Measurements from ENCODE around the gene DAGLB. TPM values are rescaled to one million over a fixed set of nuclear protein-coding genes. Genes with fewer than 3 reads are reported as not detected.
A peak's percentile ranks its signal among the peaks of the same experiment; 100 is the strongest.

DAGLB gene
- total RNA-seq, 1 experiment from 2014 or later = 24.1 TPM

DNA sequence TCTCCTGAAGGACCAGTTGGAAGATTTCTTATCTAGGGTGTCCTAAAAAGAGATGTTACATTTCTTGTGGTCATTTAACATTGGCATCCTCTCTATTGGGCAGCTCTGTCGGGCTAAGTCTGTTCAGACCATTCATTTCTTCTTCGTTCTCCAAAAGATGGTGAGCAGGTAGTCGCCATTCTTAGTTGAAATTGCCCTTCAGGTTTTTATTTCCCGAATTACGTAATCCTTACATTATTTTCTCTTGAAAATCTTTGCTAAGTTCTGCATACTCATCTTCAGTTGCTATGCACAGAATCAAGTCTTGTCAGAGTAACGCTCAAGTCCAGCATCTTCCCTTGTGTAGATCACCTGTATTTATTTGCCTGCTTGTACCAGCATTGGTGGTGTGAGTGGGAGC is 53.6 kb downstream of the DAGLB start:
- Histone ChIP-seq H3K4me3 (ENCODE audit: low read depth, low read length, poor library complexity, severe bottlenecking) (no peak overlapping the region), H3K27me3 (replicated peaks; ENCODE audit: insufficient read depth, low read depth, low read length, poor library complexity) (no peaks in the 10 kb centered on the region), H3K4me1 (ENCODE audit: insufficient read depth, low read length, poor library complexity, severe bottlenecking) (no peaks in the 10 kb centered on the region), H3K9me3 (ENCODE audit: low read depth, low read length, poor library complexity, severe bottlenecking) (no peaks in the 10 kb centered on the region), H3K27ac (ENCODE audit: low read depth, low read length, poor library complexity, severe bottlenecking) (no peak overlapping the region), H3K36me3 (ENCODE audit: insufficient read depth, low read length, poor library complexity, severe bottlenecking) (peaks cover 18% of the 10 kb centered on the region)
- BruUV-seq (replicated peaks) = no TSS peak
- POLR2A ChIA-PET (ENCODE audit: low non-redundant PET) = interaction anchor here (0.5 kb wide), 1 partner anchor 13 kb away, joined by 3 read pairs; no protein-coding TSS in a partner anchor
- TF ChIP-seq EZH2 (IDR thresholded peaks at IDR 0.05; ENCODE audit: borderline replicate concordance, low read depth, low read length, poor library complexity, severe bottlenecking) = no peak
- TF ChIP-seq, protein P1, sequence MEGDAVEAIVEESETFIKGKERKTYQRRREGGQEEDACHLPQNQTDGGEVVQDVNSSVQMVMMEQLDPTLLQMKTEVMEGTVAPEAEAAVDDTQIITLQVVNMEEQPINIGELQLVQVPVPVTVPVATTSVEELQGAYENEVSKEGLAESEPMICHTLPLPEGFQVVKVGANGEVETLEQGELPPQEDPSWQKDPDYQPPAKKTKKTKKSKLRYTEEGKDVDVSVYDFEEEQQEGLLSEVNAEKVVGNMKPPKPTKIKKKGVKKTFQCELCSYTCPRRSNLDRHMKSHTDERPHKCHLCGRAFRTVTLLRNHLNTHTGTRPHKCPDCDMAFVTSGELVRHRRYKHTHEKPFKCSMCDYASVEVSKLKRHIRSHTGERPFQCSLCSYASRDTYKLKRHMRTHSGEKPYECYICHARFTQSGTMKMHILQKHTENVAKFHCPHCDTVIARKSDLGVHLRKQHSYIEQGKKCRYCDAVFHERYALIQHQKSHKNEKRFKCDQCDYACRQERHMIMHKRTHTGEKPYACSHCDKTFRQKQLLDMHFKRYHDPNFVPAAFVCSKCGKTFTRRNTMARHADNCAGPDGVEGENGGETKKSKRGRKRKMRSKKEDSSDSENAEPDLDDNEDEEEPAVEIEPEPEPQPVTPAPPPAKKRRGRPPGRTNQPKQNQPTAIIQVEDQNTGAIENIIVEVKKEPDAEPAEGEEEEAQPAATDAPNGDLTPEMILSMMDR (conservative IDR thresholded peaks at IDR 0.05; ENCODE audit: low read depth, low read length) = no peak
- intact Hi-C loops (cut with micrococcal nuclease; ENCODE audit: unreplicated experiment) = no loop called here
- CTCF ChIA-PET = no interaction called here
- DNase-seq (ENCODE audit: low spot score) = no peak

- Histone ChIP-seq H3K27me3 (replicated peaks; ENCODE audit: insufficient read depth, low read depth, low read length, poor library complexity) (no peaks in the 10 kb centered on the region), H3K36me3 (ENCODE audit: insufficient read depth, low read length, poor library complexity, severe bottlenecking) (peaks cover 19% of the 10 kb centered on the region), H3K4me1 (ENCODE audit: insufficient read depth, low read length, poor library complexity, severe bottlenecking) (no peaks in the 10 kb centered on the region), H3K27ac (ENCODE audit: low read depth, low read length, poor library complexity, severe bottlenecking) (peak overlapping the region; percentile 20), H3K9me3 (ENCODE audit: low read depth, low read length, poor library complexity, severe bottlenecking) (no peaks in the 10 kb centered on the region), H3K4me3 (ENCODE audit: low read depth, low read length, poor library complexity, severe bottlenecking) (no peak overlapping the region)
- intact Hi-C loops (cut with micrococcal nuclease; ENCODE audit: unreplicated experiment) = no loop called here
- no peak for TF ChIP-seq EZH2 (IDR thresholded peaks at IDR 0.05; ENCODE audit: borderline replicate concordance, low read depth, low read length, poor library complexity, severe bottlenecking)
- TF ChIP-seq, protein P1 (conservative IDR thresholded peaks at IDR 0.05; ENCODE audit: low read depth, low read length) = no peak
- ChIA-PET POLR2A (ENCODE audit: low non-redundant PET) (interaction anchor here (0.5 kb wide), 1 partner anchor 14 kb away, joined by 3 read pairs; no protein-coding TSS in a partner anchor), CTCF (no interaction called here)
- no TSS peak for BruUV-seq (replicated peaks)
- DNase-seq (ENCODE audit: low spot score) = no peak
Observed at GRCh38 chr7:6393667-6394056, 54.1 kb downstream of the DAGLB start.

GRCh38 chr7:6392712-6393666 is 54.8 kb downstream of the DAGLB start:
- DNase-seq (ENCODE audit: low spot score) = no peak
- H3K36me3 ChIP-seq (ENCODE audit: insufficient read depth, low read length, poor library complexity, severe bottlenecking) = peaks cover 26% of the 10 kb centered on the region
- peak overlapping the region; percentile 20 for H3K27ac ChIP-seq (ENCODE audit: low read depth, low read length, poor library complexity, severe bottlenecking)
- no peaks in the 10 kb centered on the region for H3K9me3 ChIP-seq (ENCODE audit: low read depth, low read length, poor library complexity, severe bottlenecking)
- ChIA-PET POLR2A (ENCODE audit: low non-redundant PET) (no interaction called here), CTCF (no interaction called here)
- H3K4me3 ChIP-seq (ENCODE audit: low read depth, low read length, poor library complexity, severe bottlenecking) = no peak overlapping the region
- intact Hi-C loops (cut with micrococcal nuclease; ENCODE audit: unreplicated experiment) = no loop called here
- no peaks in the 10 kb centered on the region for H3K4me1 ChIP-seq (ENCODE audit: insufficient read depth, low read length, poor library complexity, severe bottlenecking)
- H3K27me3 ChIP-seq (replicated peaks; ENCODE audit: insufficient read depth, low read depth, low read length, poor library complexity) = no peaks in the 10 kb centered on the region
- BruUV-seq (replicated peaks) = TSS peak; percentile 19
- TF ChIP-seq, protein P1 (conservative IDR thresholded peaks at IDR 0.05; ENCODE audit: low read depth, low read length) = no peak
- no peak for TF ChIP-seq EZH2 (IDR thresholded peaks at IDR 0.05; ENCODE audit: borderline replicate concordance, low read depth, low read length, poor library complexity, severe bottlenecking)

Data from A673 (cell line).